ENCODE measurements around the gene TMC5. TPM values are rescaled to one million over a fixed set of nuclear protein-coding genes. Genes with fewer than 3 reads are reported as not detected.

The TMC5 gene
- total RNA-seq, 1 donor: under 0.01 TPM

DNA sequence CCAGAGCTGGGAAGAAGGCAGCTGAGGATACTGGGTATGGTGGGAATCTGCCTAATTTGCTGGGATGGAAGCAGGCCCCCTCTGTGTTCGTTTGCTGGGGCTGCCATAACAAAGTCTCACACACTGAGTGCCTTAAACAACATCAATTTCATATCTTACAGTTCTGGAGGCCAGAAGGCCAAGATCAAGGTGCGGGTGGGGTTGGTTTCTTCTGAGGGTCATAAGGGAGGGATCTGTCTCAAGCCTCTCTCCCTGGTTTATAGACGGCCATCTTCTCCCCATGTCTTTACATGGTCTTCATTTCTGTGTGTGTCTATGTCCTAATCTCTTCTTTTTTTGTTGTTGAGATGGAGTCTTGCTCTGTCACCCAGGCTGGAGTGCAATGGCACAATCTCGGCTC lies 68.4 kb downstream of the TMC5 start:
- no peak overlapping the region for H3K4me3 ChIP-seq (ENCODE audit: low read depth, low read length)
- TF ChIP-seq CTCF (IDR thresholded peaks at IDR 0.05; ENCODE audit: insufficient read depth, low read length): no peak
- DNase-seq (ENCODE audit: low read depth): no peak

DNA sequence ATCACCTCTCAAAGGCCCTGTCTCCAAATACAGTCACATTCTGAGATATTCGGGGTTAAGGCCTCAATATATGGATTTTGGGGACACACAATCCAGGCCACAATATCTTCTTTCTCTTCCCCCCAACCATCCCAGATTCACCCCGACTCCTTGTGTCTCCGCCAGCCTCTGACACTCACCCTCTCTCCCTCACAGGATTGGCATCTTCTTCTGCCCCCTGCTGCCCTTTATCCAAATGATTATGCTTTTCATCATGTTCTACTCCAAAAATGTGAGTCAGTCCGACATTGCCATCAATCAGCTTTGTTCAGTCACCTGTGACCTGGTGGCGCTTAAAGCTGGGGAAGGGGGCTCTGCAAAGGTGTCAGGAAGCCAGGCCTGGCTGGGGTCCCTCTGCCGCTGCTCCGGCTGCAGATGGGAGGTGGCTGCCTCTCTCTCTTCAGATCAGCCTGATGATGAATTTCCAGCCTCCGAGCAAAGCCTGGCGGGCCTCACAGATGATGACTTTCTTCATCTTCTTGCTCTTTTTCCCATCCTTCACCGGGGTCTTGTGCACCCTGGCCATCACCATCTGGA lies 69.2 kb downstream of the TMC5 start:
- no peak for DNase-seq (ENCODE audit: low read depth)
- TF ChIP-seq CTCF (IDR thresholded peaks at IDR 0.05; ENCODE audit: insufficient read depth, low read length): no peak
- H3K4me3 ChIP-seq (ENCODE audit: low read depth, low read length): no peak overlapping the region

DNA sequence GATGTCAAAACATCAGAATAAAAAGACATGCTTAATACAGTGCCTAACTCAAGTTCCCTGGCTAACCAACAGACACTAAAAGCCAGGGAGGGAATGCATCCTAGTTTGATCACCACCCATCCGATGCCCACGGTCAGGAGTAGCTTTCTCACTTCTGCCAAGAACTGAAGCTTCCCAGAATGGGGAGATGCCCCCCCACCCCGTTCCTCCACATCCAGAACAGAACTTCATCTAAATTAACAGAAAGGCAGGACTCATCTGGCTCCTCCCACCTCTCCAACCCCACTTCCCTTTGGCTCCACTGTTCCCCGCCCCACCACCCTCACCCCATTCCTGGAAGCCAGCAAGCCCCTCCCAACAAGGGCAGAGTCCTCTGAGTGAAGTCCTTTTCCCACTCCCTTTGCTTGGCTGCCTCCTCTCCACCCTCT lies 70.5 kb downstream of the TMC5 start:
- no peak for TF ChIP-seq CTCF (IDR thresholded peaks at IDR 0.05; ENCODE audit: insufficient read depth, low read length)
- DNase-seq (ENCODE audit: low read depth): no peak
- H3K4me3 ChIP-seq (ENCODE audit: low read depth, low read length): no peak overlapping the region

- H3K4me3 ChIP-seq (ENCODE audit: low read depth, low read length): no peak overlapping the region
- no peak for DNase-seq (ENCODE audit: low read depth)
- TF ChIP-seq CTCF (IDR thresholded peaks at IDR 0.05; ENCODE audit: insufficient read depth, low read length): no peak
Observed at GRCh38 chr16:19490619-19491018, 72.9 kb downstream of the TMC5 start.

- no peak overlapping the region for H3K4me3 ChIP-seq (ENCODE audit: low read depth, low read length)
- TF ChIP-seq CTCF (IDR thresholded peaks at IDR 0.05; ENCODE audit: insufficient read depth, low read length): no peak
- no peak for DNase-seq (ENCODE audit: low read depth)
Observed at GRCh38 chr16:19497176-19497575, 79.5 kb downstream of the TMC5 start.

DNA sequence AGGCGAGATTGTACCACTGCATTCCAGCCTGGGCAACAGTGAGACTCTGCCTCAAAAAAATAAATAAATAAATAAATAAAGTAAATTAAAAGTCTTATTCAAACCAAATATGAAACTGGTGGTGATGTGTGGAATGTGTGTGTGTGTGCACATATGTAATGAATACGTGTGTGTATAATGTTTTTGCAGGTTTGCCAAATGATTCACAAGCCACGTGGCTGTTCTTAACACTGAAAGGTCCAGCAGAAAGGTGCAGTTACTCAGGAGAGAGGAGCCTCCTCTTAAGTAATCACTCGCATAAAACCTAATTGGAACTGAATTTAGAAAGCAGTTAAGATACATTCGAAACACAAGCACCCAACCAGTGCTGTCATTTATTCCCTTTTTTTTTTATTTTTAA lies 81.3 kb downstream of the TMC5 start:
- no peak for DNase-seq (ENCODE audit: low read depth)
- no peak overlapping the region for H3K4me3 ChIP-seq (ENCODE audit: low read depth, low read length)
- no peak for TF ChIP-seq CTCF (IDR thresholded peaks at IDR 0.05; ENCODE audit: insufficient read depth, low read length)

GRCh38 chr16:19499481-19499880 lies 81.8 kb downstream of the TMC5 start:
- no peak overlapping the region for H3K4me3 ChIP-seq (ENCODE audit: low read depth, low read length)

More at GRCh38 chr16:19499481-19499880, 81.8 kb downstream of the TMC5 start:
- TF ChIP-seq CTCF (IDR thresholded peaks at IDR 0.05; ENCODE audit: insufficient read depth, low read length): no peak
- no peak for DNase-seq (ENCODE audit: low read depth)

Data from fibroblast of the aortic adventitia (primary cell).